GM12891 (cell line): ENCODE results near the gene HHAT.

ENCODE experiments used
- POLR2A ChIP-seq: IDR thresholded peaks from 2 replicates; pipeline ENCODE4 v1.6.1; 2011; ENCODE audit warnings: low read depth, low read length, control low read depth
- SPI1 ChIP-seq: IDR thresholded peaks from 2 replicates; pipeline ENCODE4 v1.6.1; 2011; ENCODE audit warnings: low read depth, low read length, control low read depth
- TAF1 ChIP-seq: IDR thresholded peaks from 2 replicates; pipeline ENCODE4 v1.6.1; 2011; ENCODE audit warnings: low read depth, low read length, control low read depth

DNA sequence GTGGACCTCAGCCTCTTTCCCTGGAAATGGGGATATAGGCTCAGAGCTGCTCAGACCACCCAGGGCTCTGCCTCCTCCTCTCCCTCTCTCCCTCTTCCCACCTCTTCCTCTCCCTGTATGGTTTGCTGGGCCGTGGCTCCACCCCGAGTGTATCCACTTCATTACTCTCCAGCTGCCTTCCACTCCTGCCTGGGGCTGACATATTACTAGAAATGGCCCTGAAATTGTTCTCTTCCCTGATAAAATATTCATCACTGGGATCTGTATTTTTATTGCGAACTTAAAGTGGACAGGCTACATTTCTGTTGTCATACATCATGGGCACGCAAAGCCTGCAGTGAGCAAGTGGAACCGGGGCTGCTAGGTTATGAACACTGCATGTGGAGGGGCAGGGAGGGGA lies 225.0 kb downstream of the HHAT start:
- no peak for TF ChIP-seq POLR2A
- no peak for TF ChIP-seq TAF1
- TF ChIP-seq SPI1 = no peak
